T-helper 1 cell (primary cell): ENCODE results near the gene TRAPPC11.

Experiments
- DNase-seq, 5 donors: peaks; one replicate each; pipeline ENCODE4 v3.0.0-alpha.2; 2012 to 2020

Gene TRAPPC11

DNA sequence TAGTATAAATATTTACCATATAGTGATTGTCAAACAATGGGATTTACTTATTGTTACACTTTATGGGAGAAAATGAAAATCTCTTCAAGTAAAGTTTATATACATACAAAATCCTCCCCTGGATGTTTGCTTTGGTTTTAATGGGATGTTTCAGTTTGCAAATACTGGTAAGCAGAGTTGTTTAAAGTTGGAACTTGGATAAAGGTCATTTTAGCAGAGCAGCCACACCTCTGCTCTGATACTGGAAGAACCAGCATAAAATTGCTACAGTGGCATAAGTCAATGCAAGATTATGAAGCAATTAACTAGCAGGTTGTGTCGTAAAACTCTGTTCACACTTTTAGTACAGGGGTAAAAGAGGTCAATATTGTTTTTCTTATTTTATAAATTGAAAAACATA lies 101.2 kb downstream of the TRAPPC11 start:
- no peak for DNase-seq
